ENCODE results near the gene DNAJA1.

The DNAJA1 gene

GRCh38 chr9:33025572-33026342 lies 684 bp downstream of the DNAJA1 start:
- peak; percentile 32 for DNase-seq (ENCODE audit: low spot score)
- FAIRE-seq: no peak

- FAIRE-seq (no peak), DNase-seq (ENCODE audit: low spot score) (no peak)
These were observed 4.2 kb downstream of the DNAJA1 start for GRCh38 chr9:33029231-33029786.

GRCh38 chr9:33030285-33030684 lies 5.2 kb downstream of the DNAJA1 start:
- DNase-seq (ENCODE audit: low spot score) (no peak), FAIRE-seq (no peak)

GRCh38 chr9:33032292-33032691 lies 7.2 kb downstream of the DNAJA1 start:
- FAIRE-seq (no peak), DNase-seq (ENCODE audit: low spot score) (no peak)

- DNase-seq (ENCODE audit: low spot score) (no peak), FAIRE-seq (no peak)
These were observed 7.8 kb downstream of the DNAJA1 start for GRCh38 chr9:33032865-33033264.

GRCh38 chr9:33040792-33041431 lies 15.8 kb downstream of the DNAJA1 start:
- no peak for DNase-seq (ENCODE audit: low spot score)
- no peak for FAIRE-seq

GRCh38 chr9:33041432-33042188 lies 16.5 kb downstream of the DNAJA1 start:
- DNase-seq (ENCODE audit: low spot score) (no peak), FAIRE-seq (no peak)

- DNase-seq (ENCODE audit: low spot score): peak; percentile 61
- FAIRE-seq: peak; percentile 90
These were observed 17.4 kb downstream of the DNAJA1 start for GRCh38 chr9:33042473-33042872.

GRCh38 chr9:33043671-33044070 lies 18.6 kb downstream of the DNAJA1 start:
- DNase-seq (ENCODE audit: low spot score) (no peak), FAIRE-seq (no peak)

GRCh38 chr9:33044162-33044673 lies 19.1 kb downstream of the DNAJA1 start:
- DNase-seq (ENCODE audit: low spot score) (peak; percentile 69), FAIRE-seq (no peak)

GRCh38 chr9:33044677-33045282 lies 19.7 kb downstream of the DNAJA1 start:
- DNase-seq (ENCODE audit: low spot score): no peak
- no peak for FAIRE-seq

GRCh38 chr9:33046061-33046460 lies 21.0 kb downstream of the DNAJA1 start:
- no peak for DNase-seq (ENCODE audit: low spot score)
- FAIRE-seq: no peak

- DNase-seq (ENCODE audit: low spot score): no peak
- no peak for FAIRE-seq
These were observed 23.0 kb downstream of the DNAJA1 start for GRCh38 chr9:33048054-33048465.

- DNase-seq (ENCODE audit: low spot score): no peak
- FAIRE-seq: no peak
These were observed 24.7 kb downstream of the DNAJA1 start for GRCh38 chr9:33049680-33050361.

- DNase-seq (ENCODE audit: low spot score): no peak
- FAIRE-seq: no peak
These were observed 26.1 kb downstream of the DNAJA1 start for GRCh38 chr9:33051144-33051543.

- FAIRE-seq: no peak
- no peak for DNase-seq (ENCODE audit: low spot score)
These were observed 40.3 kb downstream of the DNAJA1 start for GRCh38 chr9:33065157-33066076.

- no peak for FAIRE-seq
- no peak for DNase-seq (ENCODE audit: low spot score)
These were observed 43.9 kb downstream of the DNAJA1 start for GRCh38 chr9:33068991-33069390.

- DNase-seq (ENCODE audit: low spot score): peak; percentile 94
- FAIRE-seq: peak; percentile 86
These were observed 51.3 kb downstream of the DNAJA1 start, which contains the start of gene SMU1 for GRCh38 chr9:33076046-33077004. Gene SMU1 (minus strand): TSS chr9:33076674. CDS start chr9:33076608, 66 bp downstream.
